Measurements from ENCODE around the gene MYO7B. TPM values are rescaled to one million over a fixed set of nuclear protein-coding genes. Genes with fewer than 3 reads are reported as not detected.

The MYO7B gene
- total RNA-seq, 1 donor from 2014 or later = 1.3 TPM

DNA sequence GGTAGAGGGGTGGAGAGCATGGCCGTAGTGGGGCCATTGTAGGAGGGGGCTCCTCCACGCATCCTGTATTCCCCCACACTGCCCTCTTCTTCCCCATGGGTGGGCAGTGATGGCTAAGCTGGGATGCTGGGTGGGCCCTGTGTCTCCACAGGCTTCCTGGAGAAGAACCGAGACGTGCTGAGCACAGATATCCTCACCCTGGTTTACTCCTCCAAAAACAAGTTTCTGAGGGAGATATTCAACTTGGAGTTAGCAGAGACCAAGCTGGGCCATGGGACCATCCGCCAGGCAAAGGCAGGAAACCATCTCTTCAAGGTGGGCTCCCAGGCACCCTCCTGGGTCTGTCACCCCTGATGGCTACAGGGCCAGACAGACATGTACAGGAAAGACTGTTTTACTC lies 52.8 kb downstream of the MYO7B start:
- Histone ChIP-seq H3K27me3 (no peaks in the 10 kb centered on the region), H3K27ac (no peak overlapping the region), H3K36me3 (no peaks in the 10 kb centered on the region), H3K4me1 (no peaks in the 10 kb centered on the region), H3K4me3 (no peak overlapping the region), H3K9me3 (no peaks in the 10 kb centered on the region)
- no peak for DNase-seq (ENCODE audit: low spot score in 2 of 2)
- TF ChIP-seq, protein P1, sequence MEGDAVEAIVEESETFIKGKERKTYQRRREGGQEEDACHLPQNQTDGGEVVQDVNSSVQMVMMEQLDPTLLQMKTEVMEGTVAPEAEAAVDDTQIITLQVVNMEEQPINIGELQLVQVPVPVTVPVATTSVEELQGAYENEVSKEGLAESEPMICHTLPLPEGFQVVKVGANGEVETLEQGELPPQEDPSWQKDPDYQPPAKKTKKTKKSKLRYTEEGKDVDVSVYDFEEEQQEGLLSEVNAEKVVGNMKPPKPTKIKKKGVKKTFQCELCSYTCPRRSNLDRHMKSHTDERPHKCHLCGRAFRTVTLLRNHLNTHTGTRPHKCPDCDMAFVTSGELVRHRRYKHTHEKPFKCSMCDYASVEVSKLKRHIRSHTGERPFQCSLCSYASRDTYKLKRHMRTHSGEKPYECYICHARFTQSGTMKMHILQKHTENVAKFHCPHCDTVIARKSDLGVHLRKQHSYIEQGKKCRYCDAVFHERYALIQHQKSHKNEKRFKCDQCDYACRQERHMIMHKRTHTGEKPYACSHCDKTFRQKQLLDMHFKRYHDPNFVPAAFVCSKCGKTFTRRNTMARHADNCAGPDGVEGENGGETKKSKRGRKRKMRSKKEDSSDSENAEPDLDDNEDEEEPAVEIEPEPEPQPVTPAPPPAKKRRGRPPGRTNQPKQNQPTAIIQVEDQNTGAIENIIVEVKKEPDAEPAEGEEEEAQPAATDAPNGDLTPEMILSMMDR (IDR thresholded peaks at IDR 0.05) = no peak
- intact Hi-C loops (cut with DNase I) = no loop called here

DNA sequence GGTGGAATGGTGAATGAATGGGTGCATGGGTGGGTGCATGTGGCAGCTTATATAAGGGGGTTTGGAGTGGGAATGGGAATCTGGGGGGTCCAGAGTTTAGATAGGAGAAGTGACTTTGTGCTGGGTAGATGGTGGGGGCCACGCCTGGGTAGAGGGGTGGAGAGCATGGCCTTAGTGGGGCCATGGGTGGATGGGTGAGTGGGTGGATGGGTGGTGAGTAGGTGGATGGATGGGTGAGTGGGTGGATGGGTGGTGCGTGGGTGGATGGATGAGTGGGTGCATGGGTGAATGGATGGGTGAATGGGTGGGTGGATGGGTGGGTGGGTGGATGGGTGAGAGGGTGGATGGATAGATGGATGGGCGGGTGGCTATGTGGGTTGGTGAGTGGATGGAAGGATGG lies 53.9 kb downstream of the MYO7B start:
- intact Hi-C loops (cut with DNase I) = no loop called here
- Histone ChIP-seq H3K9me3 (no peaks in the 10 kb centered on the region), H3K27ac (no peak overlapping the region), H3K27me3 (no peaks in the 10 kb centered on the region), H3K4me3 (no peak overlapping the region), H3K4me1 (no peaks in the 10 kb centered on the region), H3K36me3 (no peaks in the 10 kb centered on the region)
- TF ChIP-seq, protein P1 (IDR thresholded peaks at IDR 0.05) = no peak
- DNase-seq (ENCODE audit: low spot score in 2 of 2) = peak in 1 of 2 donors; percentile 43

DNA sequence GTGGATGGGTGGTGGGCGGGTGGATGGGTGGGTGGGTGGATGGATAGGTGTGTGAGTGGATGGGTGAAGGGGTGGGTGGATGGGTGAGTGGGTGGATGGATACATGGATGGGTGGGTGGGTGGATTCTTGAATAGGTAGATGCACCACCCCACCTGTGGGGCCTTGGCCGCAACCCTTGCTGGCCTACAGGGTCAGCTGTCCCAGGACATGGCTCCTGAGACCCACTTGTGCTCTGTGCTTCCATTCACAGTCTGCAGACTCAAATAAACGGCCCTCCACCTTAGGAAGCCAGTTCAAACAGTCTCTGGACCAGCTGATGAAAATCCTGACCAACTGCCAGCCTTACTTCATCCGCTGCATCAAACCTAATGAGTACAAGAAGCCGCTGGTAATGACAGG lies 54.4 kb downstream of the MYO7B start:
- TF ChIP-seq, protein P1 (IDR thresholded peaks at IDR 0.05) = no peak
- H3K9me3 ChIP-seq = no peaks in the 10 kb centered on the region
- intact Hi-C loops (cut with DNase I) = loop anchor here (5.0 kb wide), 1 partner anchor 112 kb away; the partner anchor contains the start of gene SFT2D3
- no peaks in the 10 kb centered on the region for H3K4me1 ChIP-seq
- no peaks in the 10 kb centered on the region for H3K27me3 ChIP-seq
- H3K36me3 ChIP-seq = no peaks in the 10 kb centered on the region
- H3K4me3 ChIP-seq = no peak overlapping the region
- peak in 1 of 2 donors; percentile 33 for DNase-seq (ENCODE audit: low spot score in 2 of 2)
- H3K27ac ChIP-seq = no peak overlapping the region

DNA sequence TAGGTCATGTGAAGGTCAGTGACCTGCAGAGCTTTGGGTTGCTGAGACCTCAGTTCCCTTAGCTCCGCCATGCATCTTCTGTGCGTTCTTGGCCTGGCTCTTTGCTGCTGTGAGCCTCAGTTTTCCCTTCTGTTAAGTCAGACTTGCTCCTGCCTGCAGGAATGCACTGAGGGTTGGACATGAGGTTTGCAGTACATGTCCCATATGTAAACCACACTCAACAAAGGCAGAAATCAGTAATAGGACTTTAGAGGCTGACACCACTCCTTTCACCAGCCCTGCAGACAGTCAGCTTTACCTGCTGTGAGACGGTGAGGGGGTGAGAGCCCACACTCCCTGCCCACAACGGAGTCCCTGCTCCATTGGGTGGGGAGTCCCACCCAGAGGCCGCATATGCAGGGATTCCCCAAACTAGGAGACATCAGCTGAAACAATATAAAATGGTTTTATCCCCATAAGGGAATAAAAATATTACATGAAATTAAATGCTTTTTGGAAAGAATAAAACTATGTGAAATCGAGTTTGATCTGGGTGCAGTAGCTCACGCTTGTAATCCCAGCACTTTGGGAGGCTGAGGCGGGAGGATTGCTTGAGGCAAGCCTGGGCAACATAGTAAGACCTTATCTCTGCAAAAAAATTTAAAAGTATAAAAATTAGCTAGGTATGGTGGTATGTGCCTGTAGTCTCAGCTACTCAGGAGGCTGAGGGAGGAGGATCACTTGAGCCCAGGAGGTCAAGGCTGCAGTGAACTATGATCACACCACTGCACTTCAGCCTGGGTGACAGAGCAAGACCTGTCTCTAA lies 55.1 kb downstream of the MYO7B start:
- H3K9me3 ChIP-seq = no peaks in the 10 kb centered on the region
- H3K27ac ChIP-seq = no peak overlapping the region
- H3K36me3 ChIP-seq = no peaks in the 10 kb centered on the region
- DNase-seq (ENCODE audit: low spot score in 2 of 2) = peak in 1 of 2 donors; percentile 34
- TF ChIP-seq, protein P1 (IDR thresholded peaks at IDR 0.05) = no peak
- H3K4me3 ChIP-seq = no peak overlapping the region
- intact Hi-C loops (cut with DNase I) = loop anchor here (5.0 kb wide), 1 partner anchor 112 kb away; the partner anchor contains the start of gene SFT2D3
- no peaks in the 10 kb centered on the region for H3K27me3 ChIP-seq
- no peaks in the 10 kb centered on the region for H3K4me1 ChIP-seq

DNA sequence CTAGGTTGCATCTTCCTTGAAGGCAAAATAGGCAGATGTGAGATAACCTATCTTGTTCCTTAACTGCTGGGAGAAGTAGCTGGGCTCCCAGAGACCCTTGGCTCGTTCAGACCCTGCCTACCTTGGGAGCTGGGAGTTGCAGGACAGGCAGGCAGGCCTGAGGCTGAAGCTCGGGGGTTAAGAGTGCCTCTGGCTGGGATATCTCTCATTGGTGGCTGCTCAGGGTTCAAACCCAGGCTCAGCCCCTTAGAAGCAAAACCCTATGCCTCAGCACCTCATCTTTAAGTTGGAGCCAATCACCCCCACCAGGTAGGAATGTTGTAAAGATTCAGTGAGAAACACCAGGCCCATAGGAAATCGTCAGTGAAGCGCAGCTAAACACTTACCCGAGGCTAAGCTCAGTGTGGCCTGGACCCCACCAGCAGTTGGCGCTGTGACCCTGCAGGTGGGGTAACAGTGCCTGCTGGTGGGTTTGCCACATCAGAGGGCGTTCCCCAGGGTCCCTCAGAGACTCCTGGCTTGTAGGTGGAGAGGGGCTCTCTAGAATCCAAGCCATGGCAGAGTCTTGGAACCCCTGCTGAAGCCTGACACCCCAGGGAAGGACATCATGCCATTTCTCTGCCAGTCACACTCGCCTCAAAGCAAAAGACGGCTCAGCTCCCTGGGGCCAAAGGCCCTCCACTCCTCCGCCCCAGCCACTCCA lies 55.9 kb downstream of the MYO7B start:
- H3K36me3 ChIP-seq = no peaks in the 10 kb centered on the region
- TF ChIP-seq, protein P1 (IDR thresholded peaks at IDR 0.05) = peak; percentile 57 to 81 (median 78)
- no peaks in the 10 kb centered on the region for H3K9me3 ChIP-seq
- DNase-seq (ENCODE audit: low spot score in 2 of 2) = peak in 1 of 2 donors; percentile 64
- no peaks in the 10 kb centered on the region for H3K4me1 ChIP-seq
- H3K27ac ChIP-seq = no peak overlapping the region
- H3K4me3 ChIP-seq = no peak overlapping the region
- no peaks in the 10 kb centered on the region for H3K27me3 ChIP-seq
- intact Hi-C loops (cut with DNase I) = loop anchor here (5.0 kb wide), 1 partner anchor 111 kb away; the partner anchor contains the start of gene SFT2D3
